HCT116 (cell line): ENCODE results near the gene THSD7B. TPM values are rescaled to one million over a fixed set of nuclear protein-coding genes. Genes with fewer than 3 reads are reported as not detected.

Source experiments
- ATAC-seq: fragments of 200-7000 bp; cut with Tn5 transposase; 2 replicates; pipeline ENCODE4 v1.9.1; 2020; ENCODE audit warnings: mild to moderate bottlenecking, moderate library complexity
- BruUV-seq: library from RNA; stranded (reverse); fragments of 400-500 nt; replicated peaks from 2 replicates; lab custom pipeline; 2021; lab: Mats Ljungman, UMichigan
- CTCF ChIA-PET: fragments of 300-600 bp; sonication (Branson Sonifier 250); formaldehyde crosslinking; loops from one replicate; lab custom pipeline; 2021; ENCODE audit warnings: antibody characterized with exemption; lab: Charles Lee
- POLR2A ChIA-PET: fragments of 300-600, 350-600 bp; sonication (Branson Sonifier 250); formaldehyde crosslinking; loops from one replicate; lab custom pipeline; 2021; ENCODE audit warnings: antibody characterized with exemption; lab: Charles Lee
- RAD21 ChIA-PET, 2 experiments: fragments of 300-600 bp; sonication (Branson Sonifier 250); formaldehyde crosslinking; loops; one replicate each; lab custom pipeline; 2023; ENCODE audit warnings: low total read pairs in 2 of 2; ENCODE audit not compliant: uncharacterized antibody in 2 of 2, unreplicated experiment in 2 of 2, low non-redundant PET in 1 of 2; lab: Charles Lee
- DNase-seq: peaks from one replicate; pipeline ENCODE4 v3.0.0-alpha.2; 2010; ENCODE audit warnings: low read depth, low spot score
- H2AFZ ChIP-seq: fragments of 200-600 bp; shearing (Covaris generic), sonication (generic); 2 replicates; pipeline ENCODE4 v1.6.1; 2017; ENCODE audit warnings: low read depth, mixed run types, mixed read lengths, antibody characterized with exemption, low read length; ENCODE audit not compliant: poor library complexity, severe bottlenecking
- H3K27ac ChIP-seq: 2 replicates; pipeline ENCODE4 v1.5.1; 2012; ENCODE audit warnings: low read depth, low read length
- H3K27me3 ChIP-seq: fragments of 200-600 bp; sonication (generic); 2 replicates; pipeline ENCODE4 v1.6.1; 2016; ENCODE audit warnings: mixed run types, low read length, mixed read lengths; ENCODE audit not compliant: insufficient read depth
- H3K36me3 ChIP-seq, 2 experiments: fragments of 200-500 bp in 1 of 2; fragments of 200-600 bp in 1 of 2; sonication (Bioruptor generic) in 1 of 2; sonication (generic) in 1 of 2; 2 replicates each; pipeline versions ENCODE4 v1.5.1 to v1.6.1; 2014 to 2016; ENCODE audit warnings: low read length in 2 of 2, inconsistent platforms in 1 of 2, mixed read lengths in 1 of 2, mixed run types in 1 of 2; ENCODE audit not compliant: insufficient read depth in 2 of 2, control insufficient read depth in 1 of 2
- H3K4me1 ChIP-seq, 2 experiments: fragments of 200-600 bp in 1 of 2; sonication (generic) in 1 of 2; 2 replicates each; pipeline versions ENCODE4 v1.5.1 to v1.6.1; 2012 to 2017; ENCODE audit warnings: low read length in 2 of 2, inconsistent platforms in 1 of 2, mild to moderate bottlenecking in 1 of 2, mixed read lengths in 1 of 2, mixed run types in 1 of 2, moderate library complexity in 1 of 2; ENCODE audit not compliant: insufficient read depth in 2 of 2, control insufficient read depth in 1 of 2
- H3K4me2 ChIP-seq: fragments of 200-600 bp; sonication (generic); 2 replicates; pipeline ENCODE4 v1.6.1; 2017; ENCODE audit warnings: mixed run types, low read length, mixed read lengths
- H3K4me3 ChIP-seq, 2 experiments: fragments of 200-600 bp in 1 of 2; sonication (generic) in 1 of 2; replicated peaks in 1 of 2; 2 replicates each; pipeline ENCODE4 v1.5.1; 2011 to 2016; ENCODE audit warnings: low read length in 2 of 2, control low read depth in 1 of 2, low read depth in 1 of 2, mild to moderate bottlenecking in 1 of 2, mixed read lengths in 1 of 2, mixed run types in 1 of 2
- H3K79me2 ChIP-seq: fragments of 200-600 bp; sonication (generic); 2 replicates; pipeline ENCODE4 v1.6.1; 2017; ENCODE audit warnings: mild to moderate bottlenecking, mixed run types, low read length, moderate library complexity, mixed read lengths; ENCODE audit not compliant: insufficient read depth
- H3K9ac ChIP-seq: fragments of 200-600 bp; sonication (generic); 2 replicates; pipeline ENCODE4 v1.6.1; 2016; ENCODE audit warnings: low read length, mixed read lengths
- H3K9me2 ChIP-seq: fragments of 200-600 bp; sonication (generic), shearing (Covaris generic); 2 replicates; pipeline ENCODE4 v1.6.1; 2017; ENCODE audit warnings: mixed run types, mild to moderate bottlenecking, moderate library complexity; ENCODE audit not compliant: insufficient read depth
- H3K9me3 ChIP-seq, 2 experiments: fragments of 200-500 bp in 1 of 2; fragments of 200-600 bp in 1 of 2; sonication (Bioruptor generic) in 1 of 2; sonication (generic) in 1 of 2; 2 replicates each; pipeline ENCODE4 v1.6.1; 2014 to 2017; ENCODE audit warnings: low read length in 2 of 2, mixed read lengths in 2 of 2, inconsistent platforms in 1 of 2, low read depth in 1 of 2, mild to moderate bottlenecking in 1 of 2, mixed run types in 1 of 2, moderate library complexity in 1 of 2; ENCODE audit not compliant: control insufficient read depth in 1 of 2, insufficient read depth in 1 of 2
- H4K20me1 ChIP-seq: fragments of 200-600 bp; sonication (generic), shearing (Covaris generic); 2 replicates; pipeline ENCODE4 v1.6.1; 2017; ENCODE audit warnings: mixed run types, mild to moderate bottlenecking, moderate library complexity; ENCODE audit not compliant: insufficient read depth
- CEBPB ChIP-seq: IDR thresholded peaks from 2 replicates; pipeline ENCODE4 v1.6.1; 2012; ENCODE audit warnings: low read depth
- ELF1 ChIP-seq: IDR thresholded peaks from 2 replicates; pipeline ENCODE4 v1.6.1; 2012; ENCODE audit warnings: low read depth, borderline replicate concordance
- FOSL1 ChIP-seq: IDR thresholded peaks from 2 replicates; pipeline ENCODE4 v1.6.1; 2012; ENCODE audit warnings: low read depth
- POLR2AphosphoS5 ChIP-seq: IDR thresholded peaks from 2 replicates; pipeline ENCODE4 v1.6.1; 2011; ENCODE audit warnings: mild to moderate bottlenecking, low read depth, low read length, moderate library complexity
- RAD21 ChIP-seq: IDR thresholded peaks from 2 replicates; pipeline ENCODE4 v1.6.1; 2012; ENCODE audit warnings: low read depth, mild to moderate bottlenecking
- SRF ChIP-seq: IDR thresholded peaks from 2 replicates; pipeline ENCODE4 v1.6.1; 2012; ENCODE audit warnings: low read depth
- TCF7L2 ChIP-seq: IDR thresholded peaks from 2 replicates; pipeline ENCODE4 v1.7.0; 2011; ENCODE audit warnings: borderline replicate concordance, inconsistent platforms; ENCODE audit not compliant: insufficient read depth, insufficient read length; ENCODE audit errors: extremely low read depth
- intact Hi-C: fragments of 100-400 bp; cut with micrococcal nuclease; formaldehyde crosslinking; loops from 2 replicates; pipeline ENCODE4 v1.10.0; 2022
- total RNA-seq: library from RNA; stranded (reverse); gene quantifications from one replicate; pipeline ENCODE4 v1.2.1, GENCODE V29; 2021; ENCODE audit not compliant: unreplicated experiment
- TF ChIP-seq, protein P1 (sequence below): IDR thresholded peaks from 2 replicates; pipeline ENCODE4 v1.6.1; 2012; ENCODE audit warnings: low read depth
- TF ChIP-seq, protein P2 (sequence below): IDR thresholded peaks from 2 replicates; pipeline ENCODE4 v1.6.1; 2012

The THSD7B gene
- total RNA-seq, 1 experiment from 2014 or later = not detected

DNA sequence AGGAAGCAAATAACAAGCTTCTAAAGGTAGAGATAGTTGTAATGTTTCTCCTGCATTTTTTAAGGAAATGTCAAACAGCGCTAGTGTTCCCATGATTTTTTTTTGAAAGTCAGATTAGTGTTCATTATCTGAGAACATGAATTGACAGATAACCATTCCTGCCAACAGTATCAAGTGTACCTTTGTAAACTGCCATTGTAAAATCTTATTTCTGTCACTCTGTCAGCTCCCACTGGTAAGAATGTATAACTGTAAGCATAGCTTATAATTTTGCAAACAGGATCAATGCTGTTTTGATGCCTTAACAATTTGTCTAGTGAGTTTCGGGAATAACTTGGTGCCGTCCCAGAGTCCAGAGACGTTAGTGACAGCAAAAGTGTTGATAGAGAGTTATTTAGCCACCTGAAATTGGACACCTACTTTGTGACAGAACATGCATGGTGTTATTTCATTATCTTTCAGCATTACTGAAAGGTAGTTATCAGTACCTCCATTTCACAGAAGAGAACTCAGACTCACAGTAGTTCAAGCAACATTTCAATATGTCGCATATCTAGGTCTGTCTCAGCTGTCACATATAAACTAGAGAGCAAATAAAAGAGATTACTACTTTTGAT, 221.4 kb downstream of the THSD7B start (continued):
- TF ChIP-seq POLR2AphosphoS5 (no peak), CEBPB (no peak), FOSL1 (no peak), ELF1 (no peak)
- TF ChIP-seq, protein P1, sequence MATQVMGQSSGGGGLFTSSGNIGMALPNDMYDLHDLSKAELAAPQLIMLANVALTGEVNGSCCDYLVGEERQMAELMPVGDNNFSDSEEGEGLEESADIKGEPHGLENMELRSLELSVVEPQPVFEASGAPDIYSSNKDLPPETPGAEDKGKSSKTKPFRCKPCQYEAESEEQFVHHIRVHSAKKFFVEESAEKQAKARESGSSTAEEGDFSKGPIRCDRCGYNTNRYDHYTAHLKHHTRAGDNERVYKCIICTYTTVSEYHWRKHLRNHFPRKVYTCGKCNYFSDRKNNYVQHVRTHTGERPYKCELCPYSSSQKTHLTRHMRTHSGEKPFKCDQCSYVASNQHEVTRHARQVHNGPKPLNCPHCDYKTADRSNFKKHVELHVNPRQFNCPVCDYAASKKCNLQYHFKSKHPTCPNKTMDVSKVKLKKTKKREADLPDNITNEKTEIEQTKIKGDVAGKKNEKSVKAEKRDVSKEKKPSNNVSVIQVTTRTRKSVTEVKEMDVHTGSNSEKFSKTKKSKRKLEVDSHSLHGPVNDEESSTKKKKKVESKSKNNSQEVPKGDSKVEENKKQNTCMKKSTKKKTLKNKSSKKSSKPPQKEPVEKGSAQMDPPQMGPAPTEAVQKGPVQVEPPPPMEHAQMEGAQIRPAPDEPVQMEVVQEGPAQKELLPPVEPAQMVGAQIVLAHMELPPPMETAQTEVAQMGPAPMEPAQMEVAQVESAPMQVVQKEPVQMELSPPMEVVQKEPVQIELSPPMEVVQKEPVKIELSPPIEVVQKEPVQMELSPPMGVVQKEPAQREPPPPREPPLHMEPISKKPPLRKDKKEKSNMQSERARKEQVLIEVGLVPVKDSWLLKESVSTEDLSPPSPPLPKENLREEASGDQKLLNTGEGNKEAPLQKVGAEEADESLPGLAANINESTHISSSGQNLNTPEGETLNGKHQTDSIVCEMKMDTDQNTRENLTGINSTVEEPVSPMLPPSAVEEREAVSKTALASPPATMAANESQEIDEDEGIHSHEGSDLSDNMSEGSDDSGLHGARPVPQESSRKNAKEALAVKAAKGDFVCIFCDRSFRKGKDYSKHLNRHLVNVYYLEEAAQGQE = no peak

DNA sequence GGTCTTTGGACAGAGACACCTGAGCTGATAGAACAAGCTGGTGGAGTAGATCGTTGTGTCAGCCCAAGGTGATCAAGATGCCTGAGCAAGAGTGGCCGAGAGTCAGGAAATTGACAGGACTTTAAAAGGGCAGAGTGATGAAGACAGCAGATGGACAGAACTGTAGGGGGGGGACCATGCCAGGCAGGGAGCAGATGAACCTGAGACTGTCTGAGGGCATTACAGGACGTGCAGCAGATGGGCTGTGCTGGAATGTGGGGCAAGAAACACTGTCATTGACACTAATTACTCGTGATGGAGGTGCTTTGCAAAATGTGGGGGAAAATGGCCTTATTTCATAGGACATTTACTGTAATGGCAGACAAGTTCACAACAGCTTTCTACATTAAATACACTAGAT, 225.0 kb downstream of the THSD7B start:
- peaks cover 3 to 6% of the 10 kb centered on the region in 2 experiments; a peak in 2 of 4 replicates for H3K9me3 ChIP-seq
- ChIA-PET CTCF (no interaction called here), RAD21 (no interaction called here), POLR2A (no interaction called here)
- no peaks in the 10 kb centered on the region for H3K27me3 ChIP-seq
- H3K9ac ChIP-seq = no peak overlapping the region
- TF ChIP-seq CEBPB = no peak
- TF ChIP-seq POLR2AphosphoS5 = no peak
- TF ChIP-seq RAD21 = no peak
- no peak for TF ChIP-seq SRF
- TF ChIP-seq, protein P2, sequence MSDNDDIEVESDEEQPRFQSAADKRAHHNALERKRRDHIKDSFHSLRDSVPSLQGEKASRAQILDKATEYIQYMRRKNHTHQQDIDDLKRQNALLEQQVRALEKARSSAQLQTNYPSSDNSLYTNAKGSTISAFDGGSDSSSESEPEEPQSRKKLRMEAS = no peak
- TF ChIP-seq ELF1 = no peak
- TF ChIP-seq TCF7L2 = no peak
- H2AFZ ChIP-seq = no peak overlapping the region
- H3K27ac ChIP-seq = no peak overlapping the region
- no peaks in the 10 kb centered on the region for H3K9me2 ChIP-seq
- H3K4me1 ChIP-seq = no peaks in the 10 kb centered on the region
- intact Hi-C loops = no loop called here
- no peak overlapping the region for H3K4me2 ChIP-seq
- ATAC-seq (no peak), DNase-seq (no peak)
- H3K36me3 ChIP-seq = no peaks in the 10 kb centered on the region
- no peaks in the 10 kb centered on the region for H3K79me2 ChIP-seq
- no peaks in the 10 kb centered on the region for H4K20me1 ChIP-seq
- H3K4me3 ChIP-seq = no peak overlapping the region
- BruUV-seq = no TSS peak
